Inflammatory macrophage treated with lipopolysaccharide for 1 hour (primary cell): Measurements from ENCODE around the gene UGCG.
"Not testable (repeated sequence)": the region's sequence is repeated elsewhere in the genome, so short reads cannot be mapped to it uniquely, and the experiment has no call there.

ENCODE experiments used
- DNase-seq, 2 donors: peaks; one replicate each; pipeline ENCODE4 v3.0.0-alpha.2; 2020 to 2022

UGCG gene

GRCh38 chr9:111891910-111892499 is 4.6 kb upstream of the UGCG start:
- DNase-seq = peak in 1 of 2 donors; percentile 16

DNA sequence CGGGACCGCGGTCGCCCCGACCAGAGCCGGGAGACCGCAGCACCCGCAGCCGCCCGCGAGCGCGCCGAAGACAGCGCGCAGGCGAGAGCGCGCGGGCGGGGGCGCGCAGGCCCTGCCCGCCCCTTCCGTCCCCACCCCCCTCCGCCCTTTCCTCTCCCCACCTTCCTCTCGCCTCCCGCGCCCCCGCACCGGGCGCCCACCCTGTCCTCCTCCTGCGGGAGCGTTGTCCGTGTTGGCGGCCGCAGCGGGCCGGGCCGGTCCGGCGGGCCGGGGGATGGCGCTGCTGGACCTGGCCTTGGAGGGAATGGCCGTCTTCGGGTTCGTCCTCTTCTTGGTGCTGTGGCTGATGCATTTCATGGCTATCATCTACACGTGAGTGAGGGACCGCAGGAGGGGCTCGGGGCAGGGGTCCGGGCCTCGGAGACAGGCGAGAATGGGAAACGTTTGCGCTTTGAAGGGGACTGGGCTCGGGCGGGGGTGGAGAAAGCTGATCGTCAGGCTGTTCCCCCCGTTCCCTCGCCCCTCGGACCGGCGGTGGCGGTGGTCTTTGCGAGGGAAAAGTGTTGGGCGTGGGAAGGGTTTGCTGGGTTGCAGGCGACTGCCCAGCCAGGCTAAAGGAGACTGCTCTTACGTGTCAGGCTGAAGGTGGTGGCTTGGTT is 457 bp downstream of the UGCG start:
- peak in 1 of 2 donors; percentile 14 for DNase-seq

- peak; percentile 40 to 51 for DNase-seq
These were observed 1.1 kb downstream of the UGCG start for GRCh38 chr9:111897601-111898137.

- DNase-seq = no peak
These were observed 1.9 kb downstream of the UGCG start for GRCh38 chr9:111898331-111899096.

GRCh38 chr9:111900151-111900857 is 3.7 kb downstream of the UGCG start:
- DNase-seq = no peak

GRCh38 chr9:111900858-111901612 is 4.4 kb downstream of the UGCG start:
- no peak for DNase-seq

GRCh38 chr9:111902391-111903139 is 6.0 kb downstream of the UGCG start:
- no peak for DNase-seq

DNA sequence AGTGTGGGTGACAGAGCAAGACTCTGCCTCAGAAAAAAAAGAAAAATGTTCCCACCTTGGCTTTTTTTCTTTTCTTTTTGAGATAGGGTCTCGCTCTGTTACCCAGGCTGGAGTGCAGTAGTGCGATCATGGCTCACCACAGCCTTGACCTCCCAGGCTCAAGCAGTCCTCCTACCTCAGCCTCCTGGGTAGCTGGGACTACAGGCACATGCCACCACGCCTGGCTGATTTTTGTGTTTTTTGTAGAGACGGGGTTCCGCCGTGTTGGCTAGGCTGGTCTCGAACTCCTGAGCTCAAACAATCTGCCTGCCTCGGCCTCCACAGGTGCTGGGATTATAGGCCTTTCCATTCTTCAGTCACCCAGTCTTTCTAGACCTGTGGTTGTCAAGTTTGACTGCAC is 6.9 kb downstream of the UGCG start:
- DNase-seq = not testable (repeated sequence)

DNA sequence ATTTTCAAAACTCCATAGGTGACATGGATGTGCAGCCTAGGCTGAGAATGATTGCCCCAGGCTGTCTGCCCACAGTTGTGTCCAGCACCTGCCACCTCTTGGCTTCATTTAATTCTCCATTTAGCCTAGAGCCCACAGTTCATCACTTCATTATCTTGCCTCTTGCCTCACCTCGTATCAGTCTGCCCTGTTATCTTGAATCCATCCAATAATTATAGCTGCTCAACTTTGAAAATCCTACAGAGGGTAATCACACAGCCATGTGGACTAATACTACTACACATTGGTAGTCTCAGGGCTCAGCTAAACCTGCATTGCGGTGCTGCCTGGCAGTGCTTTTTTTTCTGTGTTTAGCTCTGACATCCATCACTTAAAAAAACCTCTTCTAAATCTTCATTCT is 7.4 kb downstream of the UGCG start:
- no peak for DNase-seq

GRCh38 chr9:111904891-111905291 is 8.3 kb downstream of the UGCG start:
- DNase-seq = no peak

- no peak for DNase-seq
These were observed 10.5 kb downstream of the UGCG start for GRCh38 chr9:111907147-111907546.

DNA sequence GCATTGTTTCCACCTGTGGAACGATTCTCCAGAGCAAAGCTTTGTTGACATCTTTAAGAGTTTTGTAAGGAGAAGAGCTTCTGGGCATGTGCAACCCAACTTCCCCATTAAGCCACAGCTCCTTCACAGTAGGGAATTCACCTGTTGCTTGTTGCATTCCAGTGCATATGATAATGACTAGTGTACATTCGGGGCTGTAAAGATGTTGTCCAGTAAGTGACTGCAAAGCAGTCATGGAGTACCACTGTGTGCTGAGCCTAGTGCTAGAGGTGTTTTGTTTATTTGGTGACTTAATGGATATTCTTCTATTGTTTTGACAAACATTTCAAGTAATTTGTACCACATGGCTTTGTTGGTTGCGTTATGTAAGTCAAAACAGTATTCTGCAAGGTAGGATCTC is 12.8 kb downstream of the UGCG start:
- DNase-seq = peak; percentile 55 to 81

GRCh38 chr9:111910428-111910827 is 13.8 kb downstream of the UGCG start:
- DNase-seq = no peak

- DNase-seq = no peak
These were observed 16.5 kb downstream of the UGCG start for GRCh38 chr9:111913159-111913558.

GRCh38 chr9:111914749-111915424 is 18.3 kb downstream of the UGCG start:
- DNase-seq = no peak

- no peak for DNase-seq
These were observed 18.8 kb downstream of the UGCG start for GRCh38 chr9:111915425-111915758.

DNA sequence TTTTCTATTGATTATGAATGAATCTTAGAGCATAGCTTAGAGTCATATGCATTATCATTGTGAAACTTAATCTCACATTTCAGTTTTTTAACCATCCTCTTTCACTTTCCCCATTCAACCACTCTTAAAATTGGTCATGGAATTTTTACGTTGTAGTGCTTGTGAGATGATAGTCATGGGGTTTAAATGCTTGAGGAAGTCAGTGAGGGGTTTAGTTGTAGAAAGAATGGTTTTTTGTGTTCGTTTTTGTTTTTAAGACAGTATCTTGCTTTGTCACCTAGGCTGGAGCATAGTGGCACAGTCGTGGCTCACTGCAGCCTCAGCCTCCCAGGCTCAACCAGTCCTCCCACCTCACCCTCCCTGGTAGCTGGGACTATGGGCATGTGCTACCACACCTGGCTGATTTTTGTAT is 19.6 kb downstream of the UGCG start:
- peak; percentile 35 to 72 for DNase-seq

- no peak for DNase-seq
These were observed 20.6 kb downstream of the UGCG start for GRCh38 chr9:111917201-111917600.

GRCh38 chr9:111917980-111918379 is 21.4 kb downstream of the UGCG start:
- no peak for DNase-seq

DNA sequence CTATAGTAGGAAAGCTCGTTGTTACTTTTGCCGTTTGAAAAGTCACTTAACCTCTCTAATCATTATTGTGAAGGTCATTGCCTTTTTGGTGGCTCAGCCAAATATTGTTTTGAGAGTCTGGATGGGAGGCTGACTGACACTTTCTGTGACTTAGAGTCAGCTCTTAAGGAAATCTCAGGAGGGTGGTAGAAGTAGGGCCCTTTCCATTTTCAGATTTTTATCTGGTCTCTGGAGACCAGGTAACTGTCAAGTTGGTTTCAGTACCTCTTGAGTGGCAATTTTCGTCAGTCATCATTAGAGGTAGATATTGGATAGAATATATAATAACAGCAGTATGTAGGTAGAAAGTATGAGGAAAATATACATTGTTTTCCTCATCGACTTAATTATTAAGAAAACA is 23.3 kb downstream of the UGCG start:
- DNase-seq = no peak

- DNase-seq = no peak
These were observed 23.9 kb downstream of the UGCG start for GRCh38 chr9:111920531-111920930.
